Measurements from ENCODE around the gene SPRED1. TPM values are rescaled to one million over a fixed set of nuclear protein-coding genes. Genes with fewer than 3 reads are reported as not detected.

Gene SPRED1
- total and polyA plus RNA-seq, 2 of the 13 experiments (the other 11 are each of a cell fraction or from before 2014, with no cell fraction given), result 3.8 to 9.6 TPM

DNA sequence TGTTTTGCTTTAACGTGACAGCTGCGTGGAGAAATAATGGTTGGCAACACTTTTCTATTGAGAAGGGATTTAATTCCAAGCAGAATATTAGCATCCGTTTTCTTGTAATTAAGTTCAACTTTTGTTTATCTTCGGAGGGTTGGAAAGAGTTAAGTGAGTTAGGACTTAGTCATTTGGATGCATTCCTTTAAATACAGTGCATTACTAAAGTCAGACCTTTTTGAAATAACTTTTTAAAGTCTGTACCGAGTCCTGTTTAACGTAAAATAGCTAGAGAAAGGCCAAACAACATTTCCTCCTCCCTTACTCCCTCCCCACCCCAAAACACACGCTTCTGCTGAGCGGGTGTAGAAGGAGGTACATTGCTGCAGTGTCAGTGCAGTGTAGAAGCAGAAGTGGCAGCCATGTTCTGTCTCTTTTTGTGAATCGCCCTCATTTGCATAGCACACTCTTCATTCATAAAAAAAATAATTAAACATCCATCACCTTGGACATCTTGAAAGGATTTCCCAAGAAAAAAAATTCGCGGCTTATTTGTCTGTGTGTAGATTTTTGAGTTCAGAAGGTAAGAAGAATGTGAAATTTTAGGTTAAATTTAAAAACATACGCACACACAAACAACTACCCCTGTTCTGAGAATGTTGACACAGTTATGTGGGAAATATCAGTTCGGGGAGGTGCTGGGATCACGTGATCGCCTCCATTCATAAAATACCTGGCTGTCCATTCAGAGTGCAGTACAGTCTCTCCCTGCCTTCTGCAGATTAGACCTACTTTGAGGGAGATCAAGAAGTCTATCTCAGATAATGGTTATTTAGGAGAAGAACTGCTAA lies 1.6 kb downstream of the SPRED1 start (continued):
- 0 out of 2 replicates have a peak, but pooled peaks have one; percentile 45 for TF ChIP-seq ZNF646 (CRISPR knock-in tag; IDR thresholded peaks at IDR 0.05)
- TF ChIP-seq, protein P1, sequence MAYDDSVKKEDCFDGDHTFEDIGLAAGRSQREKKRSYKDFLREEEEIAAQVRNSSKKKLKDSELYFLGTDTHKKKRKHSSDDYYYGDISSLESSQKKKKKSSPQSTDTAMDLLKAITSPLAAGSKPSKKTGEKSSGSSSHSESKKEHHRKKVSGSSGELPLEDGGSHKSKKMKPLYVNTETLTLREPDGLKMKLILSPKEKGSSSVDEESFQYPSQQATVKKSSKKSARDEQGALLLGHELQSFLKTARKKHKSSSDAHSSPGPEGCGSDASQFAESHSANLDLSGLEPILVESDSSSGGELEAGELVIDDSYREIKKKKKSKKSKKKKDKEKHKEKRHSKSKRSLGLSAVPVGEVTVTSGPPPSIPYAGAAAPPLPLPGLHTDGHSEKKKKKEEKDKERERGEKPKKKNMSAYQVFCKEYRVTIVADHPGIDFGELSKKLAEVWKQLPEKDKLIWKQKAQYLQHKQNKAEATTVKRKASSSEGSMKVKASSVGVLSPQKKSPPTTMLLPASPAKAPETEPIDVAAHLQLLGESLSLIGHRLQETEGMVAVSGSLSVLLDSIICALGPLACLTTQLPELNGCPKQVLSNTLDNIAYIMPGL (CRISPR knock-in tag; IDR thresholded peaks at IDR 0.05; ENCODE audit: borderline replicate concordance in 1 of 2, low read depth in 1 of 2), result peak in 1 of 2 experiments; percentile 23; a peak in 1 of 4 replicates
- TF ChIP-seq, protein P2, sequence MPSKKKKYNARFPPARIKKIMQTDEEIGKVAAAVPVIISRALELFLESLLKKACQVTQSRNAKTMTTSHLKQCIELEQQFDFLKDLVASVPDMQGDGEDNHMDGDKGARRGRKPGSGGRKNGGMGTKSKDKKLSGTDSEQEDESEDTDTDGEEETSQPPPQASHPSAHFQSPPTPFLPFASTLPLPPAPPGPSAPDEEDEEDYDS (CRISPR knock-in tag; IDR thresholded peaks at IDR 0.05), result peak; percentile 79
- TF ChIP-seq ZSCAN25 (CRISPR knock-in tag; IDR thresholded peaks at IDR 0.05), result no peak
- no peak for TF ChIP-seq KLF11 (CRISPR knock-in tag; IDR thresholded peaks at IDR 0.05)
- peak; percentile 37; the same call in 1 of the 2 replicates for TF ChIP-seq ZMYM4 (CRISPR knock-in tag; IDR thresholded peaks at IDR 0.05)
- no peak for TF ChIP-seq EEA1 (CRISPR knock-in tag; IDR thresholded peaks at IDR 0.05; ENCODE audit: borderline replicate concordance)
- no peak for TF ChIP-seq MAZ (IDR thresholded peaks at IDR 0.05; ENCODE audit: borderline replicate concordance, low read depth, low read length)
- TF ChIP-seq MAZ (CRISPR knock-in tag; IDR thresholded peaks at IDR 0.05; ENCODE audit: low read depth), result no peak
- TF ChIP-seq, protein P3, sequence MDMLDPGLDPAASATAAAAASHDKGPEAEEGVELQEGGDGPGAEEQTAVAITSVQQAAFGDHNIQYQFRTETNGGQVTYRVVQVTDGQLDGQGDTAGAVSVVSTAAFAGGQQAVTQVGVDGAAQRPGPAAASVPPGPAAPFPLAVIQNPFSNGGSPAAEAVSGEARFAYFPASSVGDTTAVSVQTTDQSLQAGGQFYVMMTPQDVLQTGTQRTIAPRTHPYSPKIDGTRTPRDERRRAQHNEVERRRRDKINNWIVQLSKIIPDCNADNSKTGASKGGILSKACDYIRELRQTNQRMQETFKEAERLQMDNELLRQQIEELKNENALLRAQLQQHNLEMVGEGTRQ (IDR thresholded peaks at IDR 0.05; ENCODE audit: low read depth, low read length), result peak; percentile 89
- TF ChIP-seq, protein P3 (CRISPR knock-in tag; IDR thresholded peaks at IDR 0.05; ENCODE audit: borderline replicate concordance), result peak; percentile 89; the same call in 1 of the 2 replicates
- TF ChIP-seq, protein P4, sequence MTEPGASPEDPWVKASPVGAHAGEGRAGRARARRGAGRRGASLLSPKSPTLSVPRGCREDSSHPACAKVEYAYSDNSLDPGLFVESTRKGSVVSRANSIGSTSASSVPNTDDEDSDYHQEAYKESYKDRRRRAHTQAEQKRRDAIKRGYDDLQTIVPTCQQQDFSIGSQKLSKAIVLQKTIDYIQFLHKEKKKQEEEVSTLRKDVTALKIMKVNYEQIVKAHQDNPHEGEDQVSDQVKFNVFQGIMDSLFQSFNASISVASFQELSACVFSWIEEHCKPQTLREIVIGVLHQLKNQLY (CRISPR knock-in tag; IDR thresholded peaks at IDR 0.05), result peak; percentile 28; the same call in 1 of the 2 replicates
- TF ChIP-seq ZNF652 (CRISPR knock-in tag; IDR thresholded peaks at IDR 0.05; ENCODE audit: borderline replicate concordance, low read depth), result peak; percentile 88

Measured in HepG2 (cell line).